ENCODE results near the gene RANBP17. TPM values are rescaled to one million over a fixed set of nuclear protein-coding genes. Genes with fewer than 3 reads are reported as not detected.

Gene RANBP17
- total RNA-seq, 2 experiments from 2014 or later, result not detected

GRCh38 chr5:171188016-171188415, 326.2 kb downstream of the RANBP17 start:
- TF ChIP-seq, protein P1, sequence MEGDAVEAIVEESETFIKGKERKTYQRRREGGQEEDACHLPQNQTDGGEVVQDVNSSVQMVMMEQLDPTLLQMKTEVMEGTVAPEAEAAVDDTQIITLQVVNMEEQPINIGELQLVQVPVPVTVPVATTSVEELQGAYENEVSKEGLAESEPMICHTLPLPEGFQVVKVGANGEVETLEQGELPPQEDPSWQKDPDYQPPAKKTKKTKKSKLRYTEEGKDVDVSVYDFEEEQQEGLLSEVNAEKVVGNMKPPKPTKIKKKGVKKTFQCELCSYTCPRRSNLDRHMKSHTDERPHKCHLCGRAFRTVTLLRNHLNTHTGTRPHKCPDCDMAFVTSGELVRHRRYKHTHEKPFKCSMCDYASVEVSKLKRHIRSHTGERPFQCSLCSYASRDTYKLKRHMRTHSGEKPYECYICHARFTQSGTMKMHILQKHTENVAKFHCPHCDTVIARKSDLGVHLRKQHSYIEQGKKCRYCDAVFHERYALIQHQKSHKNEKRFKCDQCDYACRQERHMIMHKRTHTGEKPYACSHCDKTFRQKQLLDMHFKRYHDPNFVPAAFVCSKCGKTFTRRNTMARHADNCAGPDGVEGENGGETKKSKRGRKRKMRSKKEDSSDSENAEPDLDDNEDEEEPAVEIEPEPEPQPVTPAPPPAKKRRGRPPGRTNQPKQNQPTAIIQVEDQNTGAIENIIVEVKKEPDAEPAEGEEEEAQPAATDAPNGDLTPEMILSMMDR (IDR thresholded peaks at IDR 0.05), result no peak
- H3K27ac Mint-ChIP-seq, result no peak overlapping the region

GRCh38 chr5:171189442-171189841, 327.6 kb downstream of the RANBP17 start:
- Mint-ChIP-seq H3K4me1 (ENCODE audit: low read depth) (no peaks in the 10 kb centered on the region), H3K36me3 (ENCODE audit: low read depth) (no peaks in the 10 kb centered on the region), H3K27me3 (peaks cover 16% of the 10 kb centered on the region), H3K4me3 (no peak overlapping the region), H3K9me3 (no peaks in the 10 kb centered on the region), H3K27ac (no peak overlapping the region)
- Histone ChIP-seq H3K4me3 (ENCODE audit: low read length) (no peak overlapping the region), H3K27me3 (ENCODE audit: control insufficient read depth in 1 of 2, insufficient read depth in 2 of 2, low read length in 2 of 2) (no peaks in the 10 kb centered on the region), H3K4me1 (ENCODE audit: insufficient read depth, low read length) (no peaks in the 10 kb centered on the region), H3K27ac (ENCODE audit: low read depth in 1 of 2, low read length in 2 of 2) (no peak overlapping the region), H3K36me3 (ENCODE audit: insufficient read depth, low read length) (no peaks in the 10 kb centered on the region), H3K9me3 (ENCODE audit: control insufficient read depth in 1 of 2, insufficient read depth in 1 of 2, low read length in 2 of 2) (no peaks in the 10 kb centered on the region)
- TF ChIP-seq, protein P1 (IDR thresholded peaks at IDR 0.05), result no peak
- DNase-seq (no peak), ATAC-seq (ENCODE audit: poor library complexity) (no peak)
- intact Hi-C loops (cut with DNase I, micrococcal nuclease), result no loop called here
- ChIA-PET POLR2A (no interaction called here), CTCF (no interaction called here)

More at GRCh38 chr5:171188016-171188415, 326.2 kb downstream of the RANBP17 start:
- H3K27ac ChIP-seq (ENCODE audit: low read depth in 1 of 2, low read length in 2 of 2), result no peak overlapping the region
- no peaks in the 10 kb centered on the region for H3K4me1 Mint-ChIP-seq (ENCODE audit: low read depth)
- H3K9me3 Mint-ChIP-seq, result no peaks in the 10 kb centered on the region
- H3K9me3 ChIP-seq (ENCODE audit: control insufficient read depth in 1 of 2, insufficient read depth in 1 of 2, low read length in 2 of 2), result no peaks in the 10 kb centered on the region
- POLR2A ChIA-PET, result no interaction called here
- no peaks in the 10 kb centered on the region for H3K36me3 Mint-ChIP-seq (ENCODE audit: low read depth)
- no peak overlapping the region for H3K4me3 Mint-ChIP-seq
- ATAC-seq (ENCODE audit: poor library complexity) (no peak), DNase-seq (no peak)
- H3K4me3 ChIP-seq (ENCODE audit: low read length), result no peak overlapping the region
- no peaks in the 10 kb centered on the region for H3K36me3 ChIP-seq (ENCODE audit: insufficient read depth, low read length)
- H3K27me3 ChIP-seq (ENCODE audit: control insufficient read depth in 1 of 2, insufficient read depth in 2 of 2, low read length in 2 of 2), result no peaks in the 10 kb centered on the region
- CTCF ChIA-PET, result no interaction called here
- intact Hi-C loops (cut with DNase I, micrococcal nuclease), result no loop called here
- peaks cover 30% of the 10 kb centered on the region for H3K27me3 Mint-ChIP-seq
- no peaks in the 10 kb centered on the region for H3K4me1 ChIP-seq (ENCODE audit: insufficient read depth, low read length)

GRCh38 chr5:171192111-171192510, 330.3 kb downstream of the RANBP17 start:
- no peak overlapping the region for H3K4me3 Mint-ChIP-seq
- Histone ChIP-seq H3K4me3 (ENCODE audit: low read length) (no peak overlapping the region), H3K9me3 (ENCODE audit: control insufficient read depth in 1 of 2, insufficient read depth in 1 of 2, low read length in 2 of 2) (no peaks in the 10 kb centered on the region), H3K27me3 (ENCODE audit: control insufficient read depth in 1 of 2, insufficient read depth in 2 of 2, low read length in 2 of 2) (no peaks in the 10 kb centered on the region), H3K36me3 (ENCODE audit: insufficient read depth, low read length) (no peaks in the 10 kb centered on the region), H3K27ac (ENCODE audit: low read depth in 1 of 2, low read length in 2 of 2) (no peak overlapping the region), H3K4me1 (ENCODE audit: insufficient read depth, low read length) (no peaks in the 10 kb centered on the region)
- no peaks in the 10 kb centered on the region for H3K9me3 Mint-ChIP-seq
- ChIA-PET POLR2A (no interaction called here), CTCF (no interaction called here)
- TF ChIP-seq, protein P1 (IDR thresholded peaks at IDR 0.05), result no peak
- no peak overlapping the region for H3K27ac Mint-ChIP-seq
- peaks cover 19% of the 10 kb centered on the region for H3K27me3 Mint-ChIP-seq
- no peak for ATAC-seq (ENCODE audit: poor library complexity)
- no peak for DNase-seq
- H3K4me1 Mint-ChIP-seq (ENCODE audit: low read depth), result no peaks in the 10 kb centered on the region
- no peaks in the 10 kb centered on the region for H3K36me3 Mint-ChIP-seq (ENCODE audit: low read depth)
- intact Hi-C loops (cut with DNase I, micrococcal nuclease), result no loop called here

Data from CD4-positive, alpha-beta T cell (primary cell).